NCI-H82 treated with DMSO at 0.1 percent for 48 hours (cell line): ENCODE data around the gene UBXN1.
"Not testable (repeated sequence)": the region's sequence is repeated elsewhere in the genome, so short reads cannot be mapped to it uniquely, and the experiment has no call there.

Source experiments
- DNase-seq: peaks from one replicate; lab custom pipeline; 2025; ENCODE audit not compliant: unreplicated experiment; lab: John Stamatoyannopoulos, UW

UBXN1 gene

DNA sequence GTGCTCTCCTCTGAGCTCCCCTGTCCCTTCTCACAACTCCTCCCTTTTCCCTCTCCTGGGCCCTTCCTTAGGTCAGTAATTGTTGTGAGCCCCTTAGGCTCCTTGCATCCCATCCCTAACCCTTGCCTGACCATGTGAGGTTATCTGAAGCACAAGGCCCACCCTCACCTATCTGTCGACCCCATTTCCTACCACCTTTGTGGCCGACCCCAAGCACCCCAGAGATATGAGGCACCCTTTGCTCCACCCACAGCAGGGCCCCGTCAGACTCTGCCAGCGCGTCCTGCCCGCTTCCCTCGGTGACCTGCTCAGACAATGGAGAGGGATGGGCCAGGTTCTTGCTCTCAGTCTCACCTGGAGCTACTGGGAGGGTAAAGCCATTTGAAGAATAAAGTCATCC lies 29.9 kb upstream of the UBXN1 start:
- no peak for DNase-seq

DNA sequence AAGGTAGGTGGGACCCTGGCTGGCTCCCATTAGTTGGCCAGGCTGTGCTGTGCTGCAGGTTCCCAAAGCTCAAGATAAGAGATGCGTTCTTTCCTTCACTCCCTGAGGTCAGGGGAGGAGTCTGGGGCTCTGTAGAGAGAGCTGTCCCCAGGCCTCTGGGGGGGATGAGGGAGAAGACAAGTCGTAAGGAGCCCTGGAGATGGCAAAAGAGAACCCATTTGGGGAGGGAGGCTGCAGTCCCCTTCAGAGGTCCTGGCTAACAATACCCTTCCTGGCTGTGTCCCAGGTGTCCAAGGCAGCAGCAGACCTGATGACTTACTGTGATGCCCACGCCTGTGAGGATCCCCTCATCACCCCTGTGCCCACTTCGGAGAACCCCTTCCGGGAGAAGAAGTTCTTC lies 29.5 kb upstream of the UBXN1 start:
- DNase-seq = no peak

DNA sequence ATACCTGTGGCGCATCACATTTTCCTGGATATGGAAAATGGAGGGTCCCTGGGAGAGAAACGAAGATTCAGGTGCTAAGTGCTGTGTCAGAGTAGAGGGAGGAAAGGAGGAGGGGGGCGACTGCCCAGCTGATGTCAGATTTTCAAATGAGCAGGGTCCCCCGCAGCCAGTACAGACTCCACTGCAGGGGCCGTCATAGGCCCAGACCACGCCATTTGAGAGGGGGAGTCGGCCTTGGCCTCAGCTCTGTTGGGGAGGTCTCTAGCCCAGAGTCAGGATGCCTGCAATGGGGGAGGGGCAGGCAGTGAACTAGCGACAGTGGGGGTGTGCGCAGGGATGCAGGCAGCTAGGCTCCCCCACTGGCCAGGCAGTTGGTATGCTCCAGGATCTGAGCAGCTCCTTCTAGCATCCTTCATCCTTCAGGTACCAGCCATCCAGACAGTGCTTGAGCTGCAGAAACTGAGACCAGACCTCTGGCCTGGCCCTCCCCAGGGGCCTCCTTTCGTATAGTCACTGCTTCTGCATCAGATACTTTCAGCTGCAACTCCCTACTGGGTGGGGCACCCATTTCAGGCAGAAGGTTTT lies 28.5 kb upstream of the UBXN1 start, which contains the start of the genes BSCL2 and GNG3:
Gene BSCL2, minus strand, starts transcription at position 148 of the 585 bp plus-strand sequence. CDS start 229 bp downstream, outside the sequence.
Gene GNG3, plus strand, starts transcription at position 400 of the 585 bp plus-strand sequence. CDS start 620 bp downstream, outside the sequence.
- DNase-seq = no peak

DNA sequence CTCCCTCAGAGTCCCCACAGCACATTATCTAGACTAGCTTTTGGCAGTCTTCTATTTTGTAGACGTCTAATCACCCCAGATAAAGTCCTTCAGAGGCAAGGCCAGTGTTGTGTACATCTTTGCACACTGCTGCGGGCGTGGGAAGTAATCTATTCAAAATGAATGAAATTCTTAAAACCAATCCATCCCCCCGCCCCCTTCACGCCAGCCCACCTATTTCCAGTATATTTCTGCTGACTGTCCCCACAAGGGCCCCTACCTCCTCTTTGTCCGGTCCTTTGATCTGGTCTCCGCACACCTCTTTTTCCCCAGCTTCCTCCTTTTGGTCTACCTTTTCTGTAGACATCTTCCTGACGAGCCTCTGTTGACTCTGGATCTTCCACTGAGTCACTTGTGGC lies 28.0 kb upstream of the UBXN1 start:
- no peak for DNase-seq

DNA sequence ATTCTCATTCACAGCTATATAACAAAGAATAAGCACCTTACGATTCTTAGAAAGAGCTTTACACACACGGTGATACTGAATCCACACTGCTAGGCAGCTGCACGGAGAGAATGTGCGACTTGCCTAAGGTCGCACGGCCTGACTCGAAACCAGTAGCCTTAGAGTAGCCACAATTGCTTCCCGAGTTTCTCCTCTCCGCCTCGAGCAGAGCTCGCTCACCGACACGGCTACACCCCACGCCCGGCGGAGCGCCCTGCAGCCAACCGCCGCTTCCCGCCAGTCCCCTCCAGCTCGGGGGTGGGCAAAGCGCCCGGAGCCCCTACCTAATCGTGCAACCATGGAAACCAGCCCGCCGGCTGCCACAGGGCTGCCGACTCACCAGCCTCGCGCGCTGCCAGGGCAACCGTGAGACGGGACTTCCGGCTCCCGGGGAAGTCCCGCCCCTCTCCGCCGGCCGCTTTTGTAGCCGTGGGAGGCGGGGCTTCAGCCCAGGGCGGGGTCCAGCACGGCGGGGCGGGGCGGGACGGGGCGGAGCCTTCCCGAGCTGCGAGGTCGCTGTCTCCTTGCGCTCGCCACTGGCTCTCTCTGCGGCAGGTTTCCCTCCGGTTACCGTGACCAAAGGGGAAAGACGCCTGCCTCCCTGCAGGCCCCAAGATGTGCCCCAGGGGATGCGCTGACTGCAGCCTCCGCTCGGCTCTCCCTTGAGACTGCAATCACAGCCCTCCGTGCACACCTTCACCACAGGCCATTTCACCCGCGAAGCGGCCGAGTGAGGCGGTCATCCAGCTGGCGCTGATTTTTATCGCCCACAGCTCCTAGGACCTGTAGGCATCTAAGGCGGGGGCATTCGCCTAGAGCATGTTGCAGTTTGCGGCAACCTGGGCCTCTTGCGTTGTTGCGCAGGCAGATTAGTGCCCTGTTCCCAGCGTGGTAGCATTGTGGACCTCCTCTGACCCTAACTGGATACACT lies 27.3 kb upstream of the UBXN1 start:
- peak; percentile 72 for DNase-seq

DNA sequence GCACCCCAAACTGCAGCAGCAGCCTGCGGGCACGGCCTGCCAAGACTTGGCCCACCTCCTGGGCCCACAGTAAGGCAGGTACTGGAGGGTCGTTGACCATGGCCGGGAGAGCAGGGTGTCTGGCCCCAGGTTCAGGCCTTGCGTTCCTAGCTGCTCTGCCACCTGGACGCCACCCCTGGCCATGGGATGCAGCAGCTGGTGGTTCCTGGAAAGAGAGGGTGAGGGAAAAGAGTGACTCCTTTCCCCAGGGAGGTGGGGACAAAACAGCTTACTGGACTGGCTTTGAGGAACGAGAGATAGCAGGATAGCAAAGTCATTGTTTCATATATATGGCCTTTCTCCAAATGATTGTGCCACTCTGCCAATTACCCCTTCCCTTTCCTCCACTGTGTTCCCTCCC lies 26.5 kb upstream of the UBXN1 start:
- no peak for DNase-seq

DNA sequence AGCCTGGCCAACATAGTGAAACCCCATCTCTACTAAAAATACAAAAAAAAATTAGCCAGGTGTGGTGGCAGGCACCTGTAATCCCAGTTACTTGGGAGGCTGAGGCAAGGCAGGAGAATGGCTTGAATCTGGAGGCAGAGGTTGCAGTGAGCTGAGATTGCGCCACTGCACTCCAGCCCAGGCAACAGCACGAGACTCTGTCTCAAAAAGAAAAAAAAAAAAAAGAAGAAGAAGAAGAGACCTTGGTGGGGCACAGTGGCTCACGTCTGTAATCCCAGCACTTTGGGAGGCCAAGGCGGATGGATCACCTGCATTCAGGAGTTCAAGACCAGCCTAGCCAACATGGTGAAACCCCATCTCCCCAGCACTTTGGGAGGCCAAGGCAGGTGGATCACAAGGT lies 25.0 kb upstream of the UBXN1 start:
- not testable (repeated sequence) for DNase-seq

DNA sequence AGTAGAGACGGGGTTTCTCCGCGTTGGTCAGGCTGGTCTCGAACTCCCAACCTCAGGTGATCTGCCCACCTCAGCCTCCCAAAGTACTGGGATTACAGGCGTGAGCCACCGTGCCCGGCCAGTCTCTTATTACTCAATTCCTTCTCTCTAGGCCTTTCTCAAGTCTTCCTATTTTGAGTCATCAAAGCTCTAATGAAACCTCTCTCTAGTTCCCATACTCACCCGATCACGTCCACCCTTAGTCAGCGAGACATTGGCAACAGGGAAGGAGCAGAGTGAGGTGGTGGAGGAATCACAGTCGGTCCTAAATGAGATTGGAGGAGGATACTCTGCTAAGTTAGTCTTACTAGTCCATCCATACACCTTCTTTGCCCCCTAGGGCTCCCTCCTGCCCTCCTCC lies 23.4 kb upstream of the UBXN1 start:
- DNase-seq = no peak

DNA sequence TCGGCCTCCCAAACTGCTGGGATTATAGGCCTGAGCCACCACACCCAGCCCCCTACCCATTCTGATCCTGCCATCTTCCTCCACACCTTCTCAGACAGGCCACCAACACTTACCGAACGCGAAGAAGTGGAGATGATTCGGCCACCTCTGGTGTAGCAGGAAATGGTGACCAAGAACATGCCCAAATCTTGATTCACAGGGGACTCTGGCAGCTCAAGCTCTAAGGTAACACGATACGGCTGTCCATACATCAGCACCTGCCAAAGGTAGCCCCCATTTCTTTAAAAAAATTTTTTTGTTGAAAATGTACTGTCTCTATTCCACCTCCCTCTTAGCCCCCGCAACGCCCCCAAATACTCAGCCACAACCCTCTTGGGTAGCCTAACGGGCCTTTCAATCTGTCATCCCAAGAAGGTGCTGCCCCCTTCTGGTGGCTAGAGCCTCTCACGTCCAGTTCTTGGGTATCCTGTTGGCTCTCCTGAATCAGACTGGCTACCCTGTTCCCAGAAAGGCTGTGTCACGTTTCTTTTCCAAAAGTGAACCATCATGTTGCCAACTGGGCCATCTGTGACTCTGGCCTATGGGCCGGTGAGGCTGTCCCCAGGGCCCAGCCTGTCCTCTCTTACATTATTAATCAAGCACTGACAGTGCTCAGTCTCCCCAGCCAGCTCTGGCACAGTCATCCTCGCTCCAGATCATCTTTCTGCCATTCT lies 15.7 kb upstream of the UBXN1 start:
- DNase-seq = no peak

DNA sequence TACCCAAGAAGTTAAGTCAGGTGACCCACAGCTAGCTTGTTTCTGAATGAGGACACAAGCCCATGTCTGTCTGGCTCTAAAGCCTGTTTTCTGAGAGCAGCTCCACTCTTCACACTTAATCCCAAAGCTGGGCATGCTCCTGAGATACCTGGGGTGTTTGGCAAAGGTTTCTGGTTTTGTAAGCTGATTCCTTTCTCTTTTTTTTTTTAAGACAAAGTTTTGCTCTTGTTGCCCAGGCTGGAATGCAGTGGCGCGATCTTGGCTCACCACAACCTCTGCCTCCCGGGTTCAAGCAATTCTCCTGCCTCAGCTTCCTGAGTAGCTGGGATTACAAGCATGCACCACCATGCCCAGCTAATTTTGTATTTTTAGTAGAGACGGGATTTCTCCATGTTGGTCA lies 14.8 kb upstream of the UBXN1 start:
- not testable (repeated sequence) for DNase-seq

DNA sequence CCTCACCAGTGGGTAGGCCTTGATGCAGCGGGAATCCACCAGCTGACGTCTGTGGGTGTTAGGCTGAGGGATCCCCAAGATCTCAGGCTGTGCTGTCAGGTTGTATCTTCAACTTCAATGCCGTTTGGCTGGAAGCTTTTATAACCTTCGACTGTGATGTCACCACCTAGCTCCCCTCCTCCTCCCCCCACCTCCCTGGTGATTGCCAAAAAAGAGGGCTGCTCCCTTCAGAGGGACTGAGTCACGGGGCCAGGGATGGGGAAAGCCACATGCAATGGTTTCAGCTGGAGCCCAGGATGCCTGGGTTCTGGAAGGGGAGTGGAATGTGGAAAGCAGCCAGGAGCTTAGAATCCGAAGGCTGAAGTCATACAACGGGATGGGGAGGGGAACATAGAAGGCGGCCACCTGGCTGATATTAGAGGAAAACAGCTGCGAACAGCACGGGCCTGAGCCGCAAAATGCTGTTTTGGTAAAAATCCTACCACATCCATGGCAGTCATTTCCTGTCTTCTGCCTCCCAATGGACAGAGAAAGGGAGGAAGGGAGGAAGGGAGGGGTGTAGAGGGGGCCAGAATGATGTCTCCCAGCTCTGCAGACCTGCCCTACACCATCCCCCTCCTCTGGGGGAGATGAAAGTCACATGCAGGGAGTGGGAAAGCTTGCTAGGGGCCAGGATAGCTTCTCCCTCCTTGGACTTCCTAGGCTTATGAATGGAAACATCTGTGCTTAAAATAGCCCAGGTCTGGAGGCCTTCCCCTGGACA lies 10.7 kb upstream of the UBXN1 start, which contains the start of gene LRRN4CL:
Gene LRRN4CL, minus strand, starts transcription at position 110 of the 763 bp plus-strand sequence. CDS start 1,022 bp downstream, outside the sequence.
- no peak for DNase-seq

DNA sequence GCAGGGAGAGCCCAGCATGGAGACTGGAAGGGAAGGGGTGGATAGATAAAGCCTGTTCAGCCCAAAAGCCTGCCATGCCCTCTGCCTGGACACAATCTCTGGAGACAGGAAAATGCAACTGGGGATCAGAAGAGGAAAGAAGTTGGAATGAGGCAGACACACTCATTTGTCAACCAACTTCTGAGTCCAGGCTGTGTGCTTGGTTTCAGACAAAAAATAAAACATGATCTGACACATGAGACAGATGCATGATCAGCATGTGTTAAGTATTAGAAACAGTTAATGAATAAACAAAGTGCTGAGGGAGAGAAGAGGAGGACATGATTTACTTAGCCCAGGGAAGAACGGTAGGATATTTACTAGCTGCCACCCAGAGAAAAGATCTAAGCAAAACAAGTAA lies 9.6 kb upstream of the UBXN1 start:
- no peak for DNase-seq

DNA sequence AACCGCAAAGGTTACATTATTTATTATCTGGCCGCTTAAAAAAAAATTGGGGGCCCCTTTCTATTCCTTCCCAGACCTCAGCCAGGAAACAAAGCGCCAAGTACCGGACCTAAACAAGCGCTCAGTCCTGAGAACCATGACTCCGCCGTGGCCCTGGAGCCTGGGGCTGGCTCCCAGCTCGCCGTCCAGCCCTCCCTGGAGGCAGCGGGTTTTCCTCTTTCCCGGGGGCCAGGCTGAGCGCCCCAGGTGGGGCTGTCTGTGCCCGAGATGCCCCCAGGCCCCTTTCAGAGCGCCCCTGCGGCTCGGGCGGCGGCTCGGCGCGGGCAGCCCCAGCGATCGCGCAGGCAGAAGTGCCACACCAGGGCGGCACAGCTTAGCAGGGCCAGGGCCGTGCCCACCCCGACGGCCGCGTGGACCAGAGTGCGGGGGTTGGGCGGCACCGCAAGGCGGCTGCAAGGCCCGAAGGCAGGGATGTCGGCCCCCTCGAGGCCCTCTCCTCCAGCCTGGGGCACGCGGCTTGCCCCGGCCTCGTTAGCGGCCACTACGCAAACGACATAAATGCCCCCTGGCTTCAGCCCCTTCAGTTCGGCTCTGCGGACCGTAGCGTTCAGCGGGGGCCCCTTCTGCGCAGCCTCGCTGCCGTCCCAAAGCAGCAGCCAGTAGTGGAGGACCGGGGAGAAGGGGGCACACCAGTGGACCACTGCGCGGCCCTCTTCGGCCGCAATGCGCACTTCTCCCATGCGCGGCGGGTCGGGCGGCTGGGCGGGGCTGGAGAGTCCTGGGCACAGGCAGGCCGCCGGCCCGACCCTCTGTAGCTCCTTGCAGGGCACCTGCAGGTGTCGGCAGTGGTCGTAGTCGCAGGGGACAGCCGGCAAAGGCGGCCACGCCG lies 8.9 kb upstream of the UBXN1 start:
- no peak for DNase-seq

DNA sequence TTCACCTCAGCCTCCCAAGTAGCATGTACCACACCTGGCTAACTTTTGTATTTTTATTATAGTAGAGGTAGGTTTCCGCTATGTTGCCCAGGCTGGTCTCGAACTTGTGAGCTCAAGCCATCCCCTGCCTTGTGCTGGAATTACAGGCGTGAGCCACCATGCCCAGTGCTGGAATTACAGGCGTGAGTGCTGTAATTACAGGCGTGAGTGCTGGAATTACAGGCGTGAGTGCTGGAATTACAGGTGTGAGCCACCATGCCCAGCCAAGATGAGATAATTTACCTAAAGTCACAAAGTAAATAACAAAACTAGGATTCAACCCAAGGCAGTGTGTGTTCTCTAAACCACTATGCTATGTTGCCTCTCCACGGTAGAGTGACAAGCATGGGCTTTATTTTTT lies 3.6 kb upstream of the UBXN1 start:
- no peak for DNase-seq

DNA sequence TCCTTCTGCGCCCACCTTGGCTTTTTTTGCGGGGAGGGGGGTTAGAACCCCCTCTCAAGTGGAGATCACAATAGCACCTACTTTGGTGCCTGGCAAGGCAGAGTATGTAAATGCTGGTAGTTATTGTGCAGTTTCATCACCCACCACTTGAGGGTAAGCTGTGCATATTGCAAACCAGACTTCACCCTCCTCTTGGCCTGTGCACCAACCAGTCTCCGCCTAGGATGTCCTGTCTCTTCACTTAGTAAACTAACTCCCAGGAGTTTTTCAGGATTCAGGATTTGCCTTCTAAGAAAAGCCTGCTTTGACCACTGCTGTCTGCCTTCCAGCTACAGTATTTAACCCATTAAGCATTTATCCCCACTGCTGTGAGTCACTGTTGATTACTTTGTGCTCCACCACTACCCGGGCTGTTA lies 2.0 kb upstream of the UBXN1 start:
- DNase-seq = peak; percentile 24

DNA sequence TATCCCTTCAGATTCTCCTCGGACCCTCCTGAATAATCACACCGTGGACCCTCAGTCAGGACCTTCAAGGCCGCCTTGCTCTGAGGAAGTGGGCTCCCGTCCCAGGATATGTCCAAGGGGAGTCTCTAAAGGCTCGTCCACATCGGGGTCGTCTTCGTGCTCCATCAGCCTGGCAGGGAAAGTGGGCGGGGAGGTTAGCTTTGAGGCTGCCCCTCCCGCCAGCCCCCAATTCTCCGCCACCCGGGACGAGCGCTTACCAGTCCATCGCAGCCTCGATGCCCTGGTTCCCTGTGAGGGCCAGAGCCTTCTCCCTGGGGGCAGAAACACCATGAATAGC lies 472 bp downstream of the UBXN1 start:
- DNase-seq = no peak

DNA sequence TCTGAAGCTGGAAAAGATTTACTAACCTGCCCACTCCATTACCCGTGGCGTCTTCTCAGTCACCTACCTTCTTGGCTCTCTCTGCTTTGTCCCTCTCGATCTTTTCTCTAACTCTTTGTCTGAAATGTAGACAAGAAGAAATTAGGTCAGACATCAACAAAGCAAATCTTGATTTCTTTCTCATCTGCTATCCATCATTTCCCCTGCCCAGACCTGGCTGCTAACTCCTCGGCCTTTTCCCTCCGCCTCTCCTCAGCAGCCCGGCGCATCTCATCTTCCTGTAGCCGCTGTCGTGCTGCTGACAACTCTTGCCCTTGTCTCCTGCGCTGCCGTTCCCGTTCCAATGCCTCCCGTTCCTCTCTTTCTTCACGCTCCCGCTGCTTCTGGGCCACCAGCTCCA lies 1.2 kb downstream of the UBXN1 start:
- no peak for DNase-seq

DNA sequence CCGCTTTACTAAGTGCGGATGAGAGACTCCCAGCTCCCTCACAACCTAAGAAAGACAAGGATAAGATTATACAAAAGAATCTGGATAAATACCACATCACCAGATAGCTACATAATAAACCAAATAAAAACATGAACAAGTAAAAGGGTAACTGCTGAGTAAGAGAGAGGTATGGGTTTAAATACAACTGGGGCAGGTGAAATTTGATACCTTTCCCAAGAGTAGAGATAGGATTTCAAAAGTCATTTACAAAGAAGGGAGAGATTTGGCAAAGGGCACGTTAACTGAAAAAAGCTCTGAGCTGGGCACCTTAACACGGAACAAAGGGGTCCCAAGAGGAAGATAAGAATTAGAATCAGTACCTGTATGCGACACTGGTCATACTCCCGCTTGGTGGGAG lies 1.7 kb downstream of the UBXN1 start:
- no peak for DNase-seq

DNA sequence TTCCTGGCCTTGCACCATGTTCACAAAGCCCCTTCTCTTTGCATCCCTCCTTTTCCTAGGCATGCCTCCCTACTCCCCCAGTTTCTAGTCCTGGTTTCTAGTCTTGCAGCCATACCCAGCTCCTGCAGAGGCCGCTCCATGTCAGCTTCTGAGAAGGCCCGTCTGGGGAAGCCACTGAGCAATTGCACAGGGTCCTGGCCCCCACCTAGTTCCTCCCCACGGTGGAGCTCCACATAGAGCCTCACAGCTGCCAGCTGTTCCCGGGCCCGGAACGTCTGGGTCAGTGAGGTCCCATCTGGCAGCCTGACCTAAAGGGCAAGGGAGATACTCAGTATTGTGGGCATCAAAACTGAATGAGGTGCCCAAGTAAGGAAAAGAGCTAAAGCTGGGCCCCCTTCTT lies 2.2 kb downstream of the UBXN1 start:
- no peak for DNase-seq

DNA sequence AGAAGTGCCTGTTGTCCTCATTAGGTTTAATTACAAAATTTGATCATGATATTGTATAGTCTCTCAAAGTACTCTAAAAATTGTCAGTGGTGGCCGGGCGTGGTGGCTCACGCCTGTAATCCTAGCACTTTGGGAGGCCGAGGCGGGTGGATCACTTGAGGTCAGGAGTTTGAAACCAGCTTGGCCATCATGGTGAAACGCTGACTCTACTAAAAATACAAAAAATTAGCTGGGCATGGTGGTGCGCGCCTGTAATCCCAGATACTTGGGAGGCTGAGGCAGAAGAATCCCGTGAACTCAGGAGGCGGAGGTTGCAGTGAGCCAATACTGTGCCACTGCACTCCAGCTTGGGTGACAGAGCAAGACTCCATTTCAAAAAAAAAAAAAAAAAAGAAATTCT lies 3.5 kb downstream of the UBXN1 start:
- DNase-seq = not testable (repeated sequence)
